NCI-H2196 (cell line): ENCODE measurements around the gene SSH2.

Experiments used
- DNase-seq: peaks from one replicate; lab custom pipeline; 2025; ENCODE audit not compliant: unreplicated experiment; lab: John Stamatoyannopoulos, UW

SSH2 gene

GRCh38 chr17:29840884-29841283 is 89.1 kb downstream of the SSH2 start:
- DNase-seq = no peak

- DNase-seq = no peak
These were observed 90.4 kb downstream of the SSH2 start for GRCh38 chr17:29839656-29840055.

GRCh38 chr17:29838961-29839360 is 91.1 kb downstream of the SSH2 start:
- DNase-seq = peak; percentile 6

- DNase-seq = no peak
These were observed 92.5 kb downstream of the SSH2 start for GRCh38 chr17:29837531-29837930.

GRCh38 chr17:29836643-29837042 is 93.4 kb downstream of the SSH2 start:
- DNase-seq = no peak

- DNase-seq = no peak
These were observed 94.3 kb downstream of the SSH2 start for GRCh38 chr17:29835435-29836351.

GRCh38 chr17:29833801-29834200 is 96.2 kb downstream of the SSH2 start:
- no peak for DNase-seq

GRCh38 chr17:29828676-29829284 is 101.2 kb downstream of the SSH2 start:
- DNase-seq = no peak

- no peak for DNase-seq
These were observed 102.8 kb downstream of the SSH2 start for GRCh38 chr17:29827179-29827578.

GRCh38 chr17:29826114-29826692 is 103.8 kb downstream of the SSH2 start:
- DNase-seq = no peak

GRCh38 chr17:29825604-29826003 is 104.4 kb downstream of the SSH2 start:
- no peak for DNase-seq

GRCh38 chr17:29821897-29822296 is 108.1 kb downstream of the SSH2 start:
- no peak for DNase-seq

GRCh38 chr17:29820425-29820824 is 109.6 kb downstream of the SSH2 start:
- DNase-seq = no peak

- peak; percentile 44 for DNase-seq
These were observed 122.3 kb downstream of the SSH2 start for GRCh38 chr17:29807520-29808361.

GRCh38 chr17:29802246-29802645 is 127.8 kb downstream of the SSH2 start:
- no peak for DNase-seq

- DNase-seq = no peak
These were observed 129.6 kb downstream of the SSH2 start for GRCh38 chr17:29800457-29800856.

GRCh38 chr17:29796652-29797051 is 133.4 kb downstream of the SSH2 start:
- DNase-seq = no peak

GRCh38 chr17:29793501-29793900 is 136.5 kb downstream of the SSH2 start:
- no peak for DNase-seq

GRCh38 chr17:29791336-29792080 is 138.5 kb downstream of the SSH2 start:
- DNase-seq = no peak
